22Rv1 (cell line): ENCODE data around the gene NELL1.
A peak's percentile ranks its signal among the peaks of the same experiment; 100 is the strongest.

Experiments used
- H3K27ac ChIP-seq: fragments of 450-650 bp; 2 replicates; pipeline ENCODE4 v1.5.1; 2017
- CTCF ChIP-seq: fragments of 450-650 bp; IDR thresholded peaks from 2 replicates; pipeline ENCODE4 v1.5.1; 2017; ENCODE audit warnings: mild to moderate bottlenecking
- ZFX ChIP-seq: fragments of 450-650 bp; IDR thresholded peaks from 2 replicates; pipeline ENCODE4 v1.6.1; 2017; ENCODE audit warnings: antibody characterized with exemption, borderline replicate concordance

NELL1 gene

GRCh38 chr11:20729597-20730105, 60.3 kb downstream of the NELL1 start:
- no peak overlapping the region for H3K27ac ChIP-seq
- no peak for TF ChIP-seq ZFX
- TF ChIP-seq CTCF = no peak

GRCh38 chr11:20731676-20732215, 62.4 kb downstream of the NELL1 start:
- no peak overlapping the region for H3K27ac ChIP-seq
- TF ChIP-seq ZFX (no peak), CTCF (no peak)

- TF ChIP-seq CTCF = no peak
- TF ChIP-seq ZFX = no peak
- no peak overlapping the region for H3K27ac ChIP-seq
Observed at GRCh38 chr11:20739107-20739506, 69.7 kb downstream of the NELL1 start.

- no peak overlapping the region for H3K27ac ChIP-seq
- TF ChIP-seq ZFX (no peak), CTCF (no peak)
Observed at GRCh38 chr11:20739577-20739976, 70.2 kb downstream of the NELL1 start.

GRCh38 chr11:20754933-20755332, 85.5 kb downstream of the NELL1 start:
- TF ChIP-seq ZFX = no peak
- peak; percentile 69 for TF ChIP-seq CTCF
- no peak overlapping the region for H3K27ac ChIP-seq

- TF ChIP-seq ZFX = no peak
- TF ChIP-seq CTCF = no peak
- no peak overlapping the region for H3K27ac ChIP-seq
Observed at GRCh38 chr11:20759541-20759940, 90.2 kb downstream of the NELL1 start.

- TF ChIP-seq CTCF = no peak
- TF ChIP-seq ZFX = no peak
- no peak overlapping the region for H3K27ac ChIP-seq
Observed at GRCh38 chr11:20760811-20761210, 91.4 kb downstream of the NELL1 start.
